ENCODE results near the gene HOMER2. TPM values are rescaled to one million over a fixed set of nuclear protein-coding genes. Genes with fewer than 3 reads are reported as not detected.

HOMER2 gene
- total and polyA plus RNA-seq, 9 of the 15 experiments (the other 6 are each of a cell fraction or from before 2014, with no cell fraction given) = 0.13 to 0.47 (median 0.29) TPM; not detected in 1

- no peak overlapping the region for H3K4me3 ChIP-seq
- under 1% methylated on average over 9 of the region's 9 CpGs for WGBS (ENCODE audit: insufficient coverage, low coverage, missing lambda C conversion rate)
- POLR2A ChIA-PET = interaction anchor here (0.6 to 1.3 kb wide), 4 partner anchors 10 to 41 kb away, joined by 3 to 4 read pairs (median 3); no protein-coding TSS in a partner anchor
Measured at GRCh38 chr15:82892573-82892972, 59.9 kb downstream of the HOMER2 start.

More at GRCh38 chr15:82892573-82892972, 59.9 kb downstream of the HOMER2 start:
- DNase-seq (ENCODE audit: extremely low read depth in 1 of 4, low spot score in 3 of 4) = peak; percentile 36 to 59 (median 43)
- CTCF ChIA-PET (ENCODE audit: low intra/inter-chr PET ratio) = no interaction called here
- H3K9me3 ChIP-seq (replicated peaks; ENCODE audit: control insufficient read depth, insufficient read depth, low read depth, low read length) = no peaks in the 10 kb centered on the region
- no peaks in the 10 kb centered on the region for H3K36me3 ChIP-seq (ENCODE audit: control insufficient read depth, insufficient read depth, low read length)
- no peak overlapping the region for H3K9ac ChIP-seq (ENCODE audit: insufficient read depth in 1 of 2, low read depth in 2 of 2, low read length in 2 of 2)
- TF ChIP-seq, protein P1, sequence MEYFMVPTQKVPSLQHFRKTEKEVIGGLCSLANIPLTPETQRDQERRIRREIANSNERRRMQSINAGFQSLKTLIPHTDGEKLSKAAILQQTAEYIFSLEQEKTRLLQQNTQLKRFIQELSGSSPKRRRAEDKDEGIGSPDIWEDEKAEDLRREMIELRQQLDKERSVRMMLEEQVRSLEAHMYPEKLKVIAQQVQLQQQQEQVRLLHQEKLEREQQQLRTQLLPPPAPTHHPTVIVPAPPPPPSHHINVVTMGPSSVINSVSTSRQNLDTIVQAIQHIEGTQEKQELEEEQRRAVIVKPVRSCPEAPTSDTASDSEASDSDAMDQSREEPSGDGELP (CRISPR knock-in tag; IDR thresholded peaks at IDR 0.05; ENCODE audit: borderline replicate concordance) = peak; percentile 51; the same call in 1 of the 2 replicates
- TF ChIP-seq CREB1 (IDR thresholded peaks at IDR 0.05) = peak; percentile 44; the same call in 1 of the 2 replicates
- 0 out of 2 replicates have a peak, but pooled peaks have one; percentile 32 for TF ChIP-seq CREB1 (CRISPR knock-in tag; IDR thresholded peaks at IDR 0.05)
- TF ChIP-seq SAFB2 (IDR thresholded peaks at IDR 0.05; ENCODE audit: borderline replicate concordance, low read depth, low read length, severe bottlenecking) = no peak
- no peak for TF ChIP-seq ATF1 (CRISPR knock-in tag; IDR thresholded peaks at IDR 0.05)
- peak; percentile 79 for TF ChIP-seq ATF1 (tag; IDR thresholded peaks at IDR 0.05)
- TF ChIP-seq ARID1B (IDR thresholded peaks at IDR 0.05) = 0 out of 2 replicates have a peak, but pooled peaks have one; percentile 16
- 0 out of 2 replicates have a peak, but pooled peaks have one; percentile 5 for TF ChIP-seq CBFA2T3 (IDR thresholded peaks at IDR 0.05)
- peak; percentile 11; the same call in 1 of the 2 replicates for TF ChIP-seq SMARCA4 (IDR thresholded peaks at IDR 0.05)
- no peak for TF ChIP-seq BACH1 (tag; IDR thresholded peaks at IDR 0.05)
- no peak for TF ChIP-seq THRA (IDR thresholded peaks at IDR 0.05)
- TF ChIP-seq CREM (IDR thresholded peaks at IDR 0.05; ENCODE audit: low read depth) = peak; percentile 83
- TF ChIP-seq, protein P2, sequence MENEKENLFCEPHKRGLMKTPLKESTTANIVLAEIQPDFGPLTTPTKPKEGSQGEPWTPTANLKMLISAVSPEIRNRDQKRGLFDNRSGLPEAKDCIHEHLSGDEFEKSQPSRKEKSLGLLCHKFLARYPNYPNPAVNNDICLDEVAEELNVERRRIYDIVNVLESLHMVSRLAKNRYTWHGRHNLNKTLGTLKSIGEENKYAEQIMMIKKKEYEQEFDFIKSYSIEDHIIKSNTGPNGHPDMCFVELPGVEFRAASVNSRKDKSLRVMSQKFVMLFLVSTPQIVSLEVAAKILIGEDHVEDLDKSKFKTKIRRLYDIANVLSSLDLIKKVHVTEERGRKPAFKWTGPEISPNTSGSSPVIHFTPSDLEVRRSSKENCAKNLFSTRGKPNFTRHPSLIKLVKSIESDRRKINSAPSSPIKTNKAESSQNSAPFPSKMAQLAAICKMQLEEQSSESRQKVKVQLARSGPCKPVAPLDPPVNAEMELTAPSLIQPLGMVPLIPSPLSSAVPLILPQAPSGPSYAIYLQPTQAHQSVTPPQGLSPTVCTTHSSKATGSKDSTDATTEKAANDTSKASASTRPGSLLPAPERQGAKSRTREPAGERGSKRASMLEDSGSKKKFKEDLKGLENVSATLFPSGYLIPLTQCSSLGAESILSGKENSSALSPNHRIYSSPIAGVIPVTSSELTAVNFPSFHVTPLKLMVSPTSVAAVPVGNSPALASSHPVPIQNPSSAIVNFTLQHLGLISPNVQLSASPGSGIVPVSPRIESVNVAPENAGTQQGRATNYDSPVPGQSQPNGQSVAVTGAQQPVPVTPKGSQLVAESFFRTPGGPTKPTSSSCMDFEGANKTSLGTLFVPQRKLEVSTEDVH (IDR thresholded peaks at IDR 0.05; ENCODE audit: low read depth, partially characterized antibody) = no peak
- TF ChIP-seq ATF7 (IDR thresholded peaks at IDR 0.05) = peak; percentile 69
- TF ChIP-seq ELF1 (tag; IDR thresholded peaks at IDR 0.05) = 0 out of 2 replicates have a peak, but pooled peaks have one; percentile 22
- no peak for TF ChIP-seq ZNF444 (CRISPR knock-in tag; IDR thresholded peaks at IDR 0.05)
- 0 out of 2 replicates have a peak, but pooled peaks have one; percentile 12 for TF ChIP-seq KLF16 (IDR thresholded peaks at IDR 0.05)
- 0 out of 2 replicates have a peak, but pooled peaks have one; percentile 8 for TF ChIP-seq EP300 (IDR thresholded peaks at IDR 0.05; ENCODE audit: low read length)
- H3K4me2 ChIP-seq (ENCODE audit: insufficient read depth, low read length) = peak overlapping the region; percentile 4; the same call in 1 of the 2 replicates
- no peak overlapping the region for H2AFZ ChIP-seq (ENCODE audit: low read depth, low read length)
- peaks cover 3 to 7% of the 10 kb centered on the region in 2 experiments; a peak in 1 of 5 replicates for H3K4me1 ChIP-seq (replicated peaks in 1 of 2; ENCODE audit: control insufficient read depth in 2 of 2, insufficient read depth in 2 of 2, low read length in 2 of 2)
- H3K27me3 ChIP-seq (ENCODE audit: control insufficient read depth in 2 of 2, insufficient read depth in 2 of 2, low read length in 2 of 2) = peaks cover 41 to 54% of the 10 kb centered on the region in 2 experiments
- H3K9me1 ChIP-seq (ENCODE audit: control insufficient read depth, insufficient read depth, low read length) = no peaks in the 10 kb centered on the region
- FAIRE-seq = no peak
- BruUV-seq (replicated peaks) = no TSS peak
- peak; percentile 59; the same call in 2 of the 3 replicates for ATAC-seq
- peaks cover 8% of the 10 kb centered on the region; the same call in 1 of the 2 replicates for H4K20me1 ChIP-seq (replicated peaks; ENCODE audit: control insufficient read depth, insufficient read depth, low read length)
- intact Hi-C loops (cut with micrococcal nuclease) (no loop called here), in situ Hi-C loops (cut with MboI) (no loop called here)
- no peaks in the 10 kb centered on the region for H3K79me2 ChIP-seq (ENCODE audit: control insufficient read depth, insufficient read depth, low read length)
- no peak overlapping the region for H3K27ac ChIP-seq (ENCODE audit: extremely low read depth, low read depth, low read length)

Measured in K562 (cell line).